Stimulated activated naive CD4-positive, alpha-beta T cell (primary cell): ENCODE data around the gene CNOT2.

Experiments
- DNase-seq, 6 experiments: peaks; one replicate each; lab custom pipeline; 2025; lab: John Stamatoyannopoulos, UW

The CNOT2 gene

GRCh38 chr12:70304684-70305555, 61.7 kb downstream of the CNOT2 start:
- DNase-seq: peak in 3 of 6 experiments; percentile 2 to 36 (median 21)

GRCh38 chr12:70305794-70306193, 62.6 kb downstream of the CNOT2 start:
- no peak for DNase-seq

- DNase-seq: no peak
Measured at GRCh38 chr12:70306676-70307075, 63.4 kb downstream of the CNOT2 start.

- no peak for DNase-seq
Measured at GRCh38 chr12:70307868-70308267, 64.6 kb downstream of the CNOT2 start.

- no peak for DNase-seq
Measured at GRCh38 chr12:70309348-70309747, 66.1 kb downstream of the CNOT2 start.

- no peak for DNase-seq
Measured at GRCh38 chr12:70314145-70314544, 70.9 kb downstream of the CNOT2 start.

GRCh38 chr12:70317781-70318180, 74.5 kb downstream of the CNOT2 start:
- no peak for DNase-seq

- no peak for DNase-seq
Measured at GRCh38 chr12:70319605-70320004, 76.4 kb downstream of the CNOT2 start.

GRCh38 chr12:70321191-70321590, 78.0 kb downstream of the CNOT2 start:
- no peak for DNase-seq

- no peak for DNase-seq
Measured at GRCh38 chr12:70327541-70327940, 84.3 kb downstream of the CNOT2 start.

- DNase-seq: no peak
Measured at GRCh38 chr12:70329728-70330127, 86.5 kb downstream of the CNOT2 start.

- no peak for DNase-seq
Measured at GRCh38 chr12:70330158-70330557, 86.9 kb downstream of the CNOT2 start.

- DNase-seq: no peak
Measured at GRCh38 chr12:70332236-70332635, 89.0 kb downstream of the CNOT2 start.

GRCh38 chr12:70334742-70335141, 91.5 kb downstream of the CNOT2 start:
- no peak for DNase-seq

- DNase-seq: no peak
Measured at GRCh38 chr12:70338531-70338930, 95.3 kb downstream of the CNOT2 start.

GRCh38 chr12:70351076-70351475, 107.8 kb downstream of the CNOT2 start:
- no peak for DNase-seq

- DNase-seq: no peak
Measured at GRCh38 chr12:70353780-70354660, 110.8 kb downstream of the CNOT2 start.

GRCh38 chr12:70354787-70355186, 111.6 kb downstream of the CNOT2 start:
- peak in 3 of 6 experiments; percentile 2 to 14 (median 12) for DNase-seq

- DNase-seq: no peak
Measured at GRCh38 chr12:70355972-70356371, 112.7 kb downstream of the CNOT2 start.

- DNase-seq: no peak
Measured at GRCh38 chr12:70359458-70360197, 116.4 kb downstream of the CNOT2 start.

- DNase-seq: no peak
Measured at GRCh38 chr12:70360218-70360617, 117.0 kb downstream of the CNOT2 start.
